ENCODE data around the gene NMUR2. TPM values are rescaled to one million over a fixed set of nuclear protein-coding genes. Genes with fewer than 3 reads are reported as not detected.
A peak's percentile ranks its signal among the peaks of the same experiment; 100 is the strongest.

The NMUR2 gene
- total RNA-seq, 2 experiments from 2014 or later, result not detected

DNA sequence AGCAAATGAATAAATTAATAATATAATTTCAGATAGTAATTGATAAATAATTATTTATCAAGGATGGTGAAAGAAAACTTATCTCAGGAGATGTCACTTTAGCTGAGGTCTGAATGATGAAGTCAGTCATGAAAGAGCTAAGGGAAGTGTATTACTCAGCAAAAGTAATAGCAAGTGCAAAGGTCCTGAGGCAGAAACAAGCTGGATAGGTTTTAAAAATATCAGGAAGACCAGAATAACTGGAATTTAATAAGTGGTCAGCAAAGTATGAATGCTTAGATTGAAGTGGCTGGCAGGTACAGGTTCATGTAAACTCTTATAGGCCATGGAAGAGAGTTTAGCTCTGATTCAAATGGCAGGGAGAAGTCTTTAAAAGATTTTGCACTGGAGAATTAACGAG is 1.0 kb upstream of the NMUR2 start:
- H3K4me1 Mint-ChIP-seq (ENCODE audit: low read depth), result no peaks in the 10 kb centered on the region
- Histone ChIP-seq H3K36me3 (ENCODE audit: insufficient read depth, low read length) (no peaks in the 10 kb centered on the region), H3K9me3 (ENCODE audit: control insufficient read depth in 1 of 2, insufficient read depth in 1 of 2, low read length in 2 of 2) (peaks cover 0 to 7% of the 10 kb centered on the region in 2 experiments), H3K4me1 (ENCODE audit: insufficient read depth, low read length) (no peaks in the 10 kb centered on the region), H3K27me3 (ENCODE audit: control insufficient read depth in 1 of 2, insufficient read depth in 2 of 2, low read length in 2 of 2) (no peaks in the 10 kb centered on the region), H3K27ac (ENCODE audit: low read depth in 1 of 2, low read length in 2 of 2) (no peak overlapping the region), H3K4me3 (ENCODE audit: low read length) (no peak overlapping the region)
- POLR2A ChIA-PET, result no interaction called here
- H3K36me3 Mint-ChIP-seq (ENCODE audit: low read depth), result no peaks in the 10 kb centered on the region
- DNase-seq (no peak), ATAC-seq (ENCODE audit: poor library complexity) (no peak)
- no peak overlapping the region for H3K4me3 Mint-ChIP-seq
- H3K27ac Mint-ChIP-seq, result no peak overlapping the region
- CTCF ChIA-PET, result interaction anchor here (0.9 kb wide), 1 partner anchor 10 kb away, joined by 3 read pairs; no protein-coding TSS in a partner anchor
- peaks cover 10% of the 10 kb centered on the region for H3K27me3 Mint-ChIP-seq
- H3K9me3 Mint-ChIP-seq, result no peaks in the 10 kb centered on the region
- TF ChIP-seq, protein P1, sequence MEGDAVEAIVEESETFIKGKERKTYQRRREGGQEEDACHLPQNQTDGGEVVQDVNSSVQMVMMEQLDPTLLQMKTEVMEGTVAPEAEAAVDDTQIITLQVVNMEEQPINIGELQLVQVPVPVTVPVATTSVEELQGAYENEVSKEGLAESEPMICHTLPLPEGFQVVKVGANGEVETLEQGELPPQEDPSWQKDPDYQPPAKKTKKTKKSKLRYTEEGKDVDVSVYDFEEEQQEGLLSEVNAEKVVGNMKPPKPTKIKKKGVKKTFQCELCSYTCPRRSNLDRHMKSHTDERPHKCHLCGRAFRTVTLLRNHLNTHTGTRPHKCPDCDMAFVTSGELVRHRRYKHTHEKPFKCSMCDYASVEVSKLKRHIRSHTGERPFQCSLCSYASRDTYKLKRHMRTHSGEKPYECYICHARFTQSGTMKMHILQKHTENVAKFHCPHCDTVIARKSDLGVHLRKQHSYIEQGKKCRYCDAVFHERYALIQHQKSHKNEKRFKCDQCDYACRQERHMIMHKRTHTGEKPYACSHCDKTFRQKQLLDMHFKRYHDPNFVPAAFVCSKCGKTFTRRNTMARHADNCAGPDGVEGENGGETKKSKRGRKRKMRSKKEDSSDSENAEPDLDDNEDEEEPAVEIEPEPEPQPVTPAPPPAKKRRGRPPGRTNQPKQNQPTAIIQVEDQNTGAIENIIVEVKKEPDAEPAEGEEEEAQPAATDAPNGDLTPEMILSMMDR (IDR thresholded peaks at IDR 0.05), result no peak
- intact Hi-C loops (cut with DNase I, micrococcal nuclease), result no loop called here

DNA sequence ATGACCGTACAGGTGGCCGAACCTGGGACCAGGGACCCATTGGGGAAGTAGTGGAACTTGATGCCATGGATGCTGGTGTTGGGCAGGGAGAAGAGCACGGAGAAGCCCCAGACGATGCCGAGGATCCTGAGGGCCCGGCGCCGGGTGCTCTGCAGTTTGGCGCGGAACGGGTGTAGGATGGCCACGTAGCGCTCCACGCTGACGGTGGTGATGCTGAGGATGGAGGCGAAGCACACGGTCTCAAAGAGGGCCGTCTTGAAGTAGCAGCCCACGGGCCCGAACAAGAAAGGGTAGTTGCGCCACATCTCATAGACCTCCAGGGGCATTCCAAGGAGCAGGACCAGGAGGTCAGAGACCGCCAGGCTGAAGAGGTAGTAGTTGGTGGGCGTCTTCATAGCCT is 585 bp downstream of the NMUR2 start:
- Histone ChIP-seq H3K27me3 (ENCODE audit: control insufficient read depth in 1 of 2, insufficient read depth in 2 of 2, low read length in 2 of 2) (no peaks in the 10 kb centered on the region), H3K36me3 (ENCODE audit: insufficient read depth, low read length) (no peaks in the 10 kb centered on the region), H3K4me1 (ENCODE audit: insufficient read depth, low read length) (no peaks in the 10 kb centered on the region), H3K27ac (ENCODE audit: low read depth in 1 of 2, low read length in 2 of 2) (no peak overlapping the region), H3K9me3 (ENCODE audit: control insufficient read depth in 1 of 2, insufficient read depth in 1 of 2, low read length in 2 of 2) (peaks cover 0 to 7% of the 10 kb centered on the region in 2 experiments), H3K4me3 (ENCODE audit: low read length) (no peak overlapping the region)
- Mint-ChIP-seq H3K4me3 (no peak overlapping the region), H3K27me3 (peaks cover 15% of the 10 kb centered on the region), H3K9me3 (no peaks in the 10 kb centered on the region), H3K36me3 (ENCODE audit: low read depth) (no peaks in the 10 kb centered on the region), H3K4me1 (ENCODE audit: low read depth) (no peaks in the 10 kb centered on the region), H3K27ac (no peak overlapping the region)
- DNase-seq (peak in 1 of 14 experiments; percentile 2), ATAC-seq (ENCODE audit: poor library complexity) (no peak)
- TF ChIP-seq, protein P1 (IDR thresholded peaks at IDR 0.05), result no peak
- CTCF ChIA-PET, result no interaction called here
- POLR2A ChIA-PET, result no interaction called here
- intact Hi-C loops (cut with DNase I, micrococcal nuclease), result no loop called here

DNA sequence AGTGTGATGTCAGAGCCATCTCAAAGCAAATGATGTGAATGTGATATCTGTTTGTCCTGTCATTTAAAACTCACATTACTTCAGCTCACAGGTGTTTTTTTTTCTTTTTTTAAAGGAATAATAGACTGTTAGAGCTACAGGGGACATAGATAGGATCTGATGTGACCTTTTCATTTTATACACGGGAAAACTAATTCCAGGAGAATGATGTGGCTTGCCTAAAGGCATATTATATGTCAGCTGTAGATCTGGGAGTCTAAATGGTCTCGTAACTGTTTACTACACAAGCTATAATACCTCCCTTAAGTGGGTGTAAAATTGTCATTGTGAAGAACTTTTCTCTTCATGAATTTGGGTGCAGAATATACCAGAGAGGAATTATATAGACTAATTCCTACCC is 2.0 kb downstream of the NMUR2 start:
- TF ChIP-seq, protein P1 (IDR thresholded peaks at IDR 0.05), result no peak
- Histone ChIP-seq H3K27me3 (ENCODE audit: control insufficient read depth in 1 of 2, insufficient read depth in 2 of 2, low read length in 2 of 2) (no peaks in the 10 kb centered on the region), H3K36me3 (ENCODE audit: insufficient read depth, low read length) (no peaks in the 10 kb centered on the region), H3K4me3 (ENCODE audit: low read length) (no peak overlapping the region), H3K9me3 (ENCODE audit: control insufficient read depth in 1 of 2, insufficient read depth in 1 of 2, low read length in 2 of 2) (peaks cover 0 to 7% of the 10 kb centered on the region in 2 experiments), H3K4me1 (ENCODE audit: insufficient read depth, low read length) (no peaks in the 10 kb centered on the region), H3K27ac (ENCODE audit: low read depth in 1 of 2, low read length in 2 of 2) (no peak overlapping the region)
- ChIA-PET POLR2A (no interaction called here), CTCF (no interaction called here)
- intact Hi-C loops (cut with DNase I, micrococcal nuclease), result no loop called here
- no peak overlapping the region for H3K27ac Mint-ChIP-seq
- DNase-seq (no peak), ATAC-seq (ENCODE audit: poor library complexity) (no peak)
- no peaks in the 10 kb centered on the region for H3K4me1 Mint-ChIP-seq (ENCODE audit: low read depth)
- H3K4me3 Mint-ChIP-seq, result no peak overlapping the region
- peaks cover 11% of the 10 kb centered on the region for H3K27me3 Mint-ChIP-seq
- no peaks in the 10 kb centered on the region for H3K9me3 Mint-ChIP-seq
- H3K36me3 Mint-ChIP-seq (ENCODE audit: low read depth), result no peaks in the 10 kb centered on the region
